Peyer's patch (tissue), 4 donors: ENCODE results near the gene SLC5A9.
A peak's percentile ranks its signal among the peaks of the same experiment; 100 is the strongest.

Experiments
- CTCF ChIP-seq, 6 experiments: fragments of 450-650 bp in 4 of 6; fragments of 200-600 bp in 2 of 6; sonication (generic) in 1 of 6; IDR thresholded peaks; one replicate each; pipeline ENCODE4 v1.5.1; 2017 to 2019; ENCODE audit warnings: antibody characterized with exemption in 6 of 6, mild to moderate bottlenecking in 3 of 6, moderate library complexity in 1 of 6
- POLR2A ChIP-seq, 2 donors: fragments of 450-650 bp; IDR thresholded peaks; one replicate each; pipeline ENCODE4 v1.5.1; 2017; ENCODE audit warnings: antibody characterized with exemption in 2 of 2, mild to moderate bottlenecking in 2 of 2, moderate library complexity in 2 of 2

DNA sequence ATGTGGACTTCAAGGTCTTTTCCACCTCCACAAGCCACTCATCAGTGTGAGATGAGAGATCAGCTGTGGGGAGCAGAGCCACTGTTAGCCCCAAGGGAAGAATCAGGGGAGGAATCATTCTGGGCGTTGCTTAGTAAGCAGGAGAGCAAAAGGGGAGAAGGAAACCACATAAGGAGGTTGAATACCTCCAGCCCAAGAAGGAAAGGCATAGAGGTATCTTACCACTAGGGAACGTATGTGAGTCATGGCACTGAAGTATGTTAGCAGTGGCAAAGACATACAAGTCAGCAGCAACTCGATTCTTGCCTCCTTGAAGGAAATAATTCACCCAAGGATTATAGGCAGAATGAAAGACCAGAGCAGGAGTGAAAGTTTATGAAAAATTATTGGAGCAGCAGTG is 31.6 kb upstream of the SLC5A9 start:
- TF ChIP-seq CTCF (IDR thresholded peaks at IDR 0.05) (peak in 3 of 6 experiments; percentile 32 to 47 (median 37)), POLR2A (IDR thresholded peaks at IDR 0.05) (no peak)
